Neural progenitor cell (in vitro differentiated cells): ENCODE data around the gene SYTL1. TPM values are rescaled to one million over a fixed set of nuclear protein-coding genes. Genes with fewer than 3 reads are reported as not detected.

Source experiments
- DNase-seq: peaks from one replicate; pipeline ENCODE4 v3.0.0-alpha.2; 2016; ENCODE audit warnings: low spot score
- H2AFZ ChIP-seq: fragments of 200-600 bp; sonication (generic); replicated peaks from 2 replicates; pipeline ENCODE4 v1.6.1; 2016; ENCODE audit warnings: antibody characterized with exemption
- H3F3A ChIP-seq: fragments of 200-600 bp; sonication (generic); 2 replicates; pipeline ENCODE4 v1.6.1; 2016; ENCODE audit warnings: antibody characterized with exemption, low read depth
- H3K27ac ChIP-seq: fragments of 200-600 bp; sonication (generic); 2 replicates; pipeline ENCODE4 v1.5.1; 2016; ENCODE audit warnings: mild to moderate bottlenecking
- H3K27me3 ChIP-seq: fragments of 200-600 bp; sonication (generic); 2 replicates; pipeline ENCODE4 v1.6.1; 2016; ENCODE audit warnings: mild to moderate bottlenecking, moderate library complexity
- H3K36me3 ChIP-seq: fragments of 200-600 bp; sonication (generic); 2 replicates; pipeline ENCODE4 v1.5.1; 2016
- H3K4me1 ChIP-seq: fragments of 200-600 bp; sonication (generic); 2 replicates; pipeline ENCODE4 v1.6.1; 2016; ENCODE audit warnings: mixed run types
- H3K4me2 ChIP-seq: fragments of 200-600 bp; sonication (generic); 2 replicates; pipeline ENCODE4 v1.6.1; 2016
- H3K4me3 ChIP-seq: fragments of 200-600 bp; sonication (generic); 2 replicates; pipeline ENCODE4 v1.5.1; 2016
- H3K79me2 ChIP-seq: fragments of 200-600 bp; sonication (generic); 2 replicates; pipeline ENCODE4 v1.6.1; 2016; ENCODE audit warnings: low read depth
- H3K9ac ChIP-seq: fragments of 200-600 bp; sonication (generic); 2 replicates; pipeline ENCODE4 v1.6.1; 2016
- H3K9me3 ChIP-seq: fragments of 200-600 bp; sonication (generic); 2 replicates; pipeline ENCODE4 v1.5.1; 2016; ENCODE audit warnings: low read depth
- H4K20me1 ChIP-seq: fragments of 200-600 bp; sonication (generic); 2 replicates; pipeline ENCODE4 v1.6.1; 2016; ENCODE audit warnings: low read depth
- H3K27ac Mint-ChIP-seq: 3 replicates; pipeline ENCODE4 v1.8.0; 2021; ENCODE audit warnings: mixed read lengths
- H3K27me3 Mint-ChIP-seq: 2 replicates; pipeline ENCODE4 v1.8.0; 2022; ENCODE audit warnings: low read depth, mild to moderate bottlenecking, inconsistent platforms, moderate library complexity, mixed read lengths; ENCODE audit not compliant: insufficient read depth
- H3K36me3 Mint-ChIP-seq: 3 replicates; pipeline ENCODE4 v1.8.0; 2021; ENCODE audit warnings: mixed read lengths
- H3K4me1 Mint-ChIP-seq: 3 replicates; pipeline ENCODE4 v1.8.0; 2021; ENCODE audit warnings: mixed read lengths
- H3K4me3 Mint-ChIP-seq: 3 replicates; pipeline ENCODE4 v1.8.0; 2021; ENCODE audit warnings: mild to moderate bottlenecking, moderate library complexity, mixed read lengths
- H3K9me3 Mint-ChIP-seq: 3 replicates; pipeline ENCODE4 v1.8.0; 2020; ENCODE audit warnings: mixed read lengths
- EZH2 ChIP-seq: fragments of 200-600 bp; sonication (generic); IDR thresholded peaks from 2 replicates; pipeline ENCODE4 v1.6.1; 2017; ENCODE audit warnings: antibody characterized with exemption, mild to moderate bottlenecking, moderate library complexity
- EZH2phosphoT487 ChIP-seq: fragments of 200-600 bp; sonication (generic); IDR thresholded peaks from 2 replicates; pipeline ENCODE4 v1.6.1; 2017; ENCODE audit warnings: antibody characterized with exemption
- total RNA-seq: library from RNA; depleted of rRNA; stranded (reverse); fragments of >200 nt; gene quantifications from 2 replicates; pipeline ENCODE4 v1.2.3, GENCODE V29; 2015; ENCODE audit warnings: low replicate concordance
- TF ChIP-seq, protein P1 (sequence below): fragments of 200-600 bp; sonication (generic); IDR thresholded peaks from 2 replicates; pipeline ENCODE4 v1.5.1; 2017; ENCODE audit warnings: antibody characterized with exemption, mild to moderate bottlenecking

The SYTL1 gene
- total RNA-seq, 1 donor from 2014 or later, result 5.7 TPM

DNA sequence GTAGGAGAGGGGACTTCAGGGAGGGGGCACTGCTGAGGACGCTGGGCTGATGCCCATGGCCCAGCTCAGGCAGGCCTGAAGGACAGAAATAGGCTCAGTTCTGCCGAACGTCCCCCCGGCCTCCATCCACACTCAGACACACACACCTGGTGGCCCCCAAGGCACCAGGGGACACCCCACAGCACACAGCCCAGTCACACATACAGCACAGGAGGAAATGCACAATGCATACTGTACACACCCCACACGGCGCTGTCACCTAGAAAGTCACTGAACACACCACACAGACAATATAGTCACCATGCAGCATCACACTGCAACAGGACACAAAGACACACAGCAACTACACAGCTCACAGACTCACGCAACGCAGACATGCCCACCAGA is 562 bp downstream of the SYTL1 start:
- no peaks in the 10 kb centered on the region for H4K20me1 ChIP-seq
- no peak overlapping the region for H2AFZ ChIP-seq
- no peaks in the 10 kb centered on the region for H3K27me3 ChIP-seq
- peaks cover 43% of the 10 kb centered on the region for H3K4me1 Mint-ChIP-seq
- H3K27me3 Mint-ChIP-seq, result peaks cover 22% of the 10 kb centered on the region
- peaks cover 40% of the 10 kb centered on the region for H3F3A ChIP-seq
- no peaks in the 10 kb centered on the region for H3K9me3 Mint-ChIP-seq
- H3K27ac Mint-ChIP-seq, result peak overlapping the region; percentile 26
- no peaks in the 10 kb centered on the region for H3K9me3 ChIP-seq
- no peak overlapping the region for H3K9ac ChIP-seq
- H3K36me3 ChIP-seq, result no peaks in the 10 kb centered on the region
- H3K4me3 ChIP-seq, result peak overlapping the region; percentile 38
- H3K79me2 ChIP-seq, result no peaks in the 10 kb centered on the region
- peak overlapping the region; percentile 28 for H3K4me3 Mint-ChIP-seq
- no peak overlapping the region for H3K27ac ChIP-seq
- H3K4me2 ChIP-seq, result peak overlapping the region; percentile 81
- H3K4me1 ChIP-seq, result peaks cover 42% of the 10 kb centered on the region
- H3K36me3 Mint-ChIP-seq, result no peaks in the 10 kb centered on the region
- no peak for DNase-seq
- no peak for TF ChIP-seq EZH2phosphoT487
- TF ChIP-seq, protein P1, sequence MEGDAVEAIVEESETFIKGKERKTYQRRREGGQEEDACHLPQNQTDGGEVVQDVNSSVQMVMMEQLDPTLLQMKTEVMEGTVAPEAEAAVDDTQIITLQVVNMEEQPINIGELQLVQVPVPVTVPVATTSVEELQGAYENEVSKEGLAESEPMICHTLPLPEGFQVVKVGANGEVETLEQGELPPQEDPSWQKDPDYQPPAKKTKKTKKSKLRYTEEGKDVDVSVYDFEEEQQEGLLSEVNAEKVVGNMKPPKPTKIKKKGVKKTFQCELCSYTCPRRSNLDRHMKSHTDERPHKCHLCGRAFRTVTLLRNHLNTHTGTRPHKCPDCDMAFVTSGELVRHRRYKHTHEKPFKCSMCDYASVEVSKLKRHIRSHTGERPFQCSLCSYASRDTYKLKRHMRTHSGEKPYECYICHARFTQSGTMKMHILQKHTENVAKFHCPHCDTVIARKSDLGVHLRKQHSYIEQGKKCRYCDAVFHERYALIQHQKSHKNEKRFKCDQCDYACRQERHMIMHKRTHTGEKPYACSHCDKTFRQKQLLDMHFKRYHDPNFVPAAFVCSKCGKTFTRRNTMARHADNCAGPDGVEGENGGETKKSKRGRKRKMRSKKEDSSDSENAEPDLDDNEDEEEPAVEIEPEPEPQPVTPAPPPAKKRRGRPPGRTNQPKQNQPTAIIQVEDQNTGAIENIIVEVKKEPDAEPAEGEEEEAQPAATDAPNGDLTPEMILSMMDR, result no peak
- no peak for TF ChIP-seq EZH2

DNA sequence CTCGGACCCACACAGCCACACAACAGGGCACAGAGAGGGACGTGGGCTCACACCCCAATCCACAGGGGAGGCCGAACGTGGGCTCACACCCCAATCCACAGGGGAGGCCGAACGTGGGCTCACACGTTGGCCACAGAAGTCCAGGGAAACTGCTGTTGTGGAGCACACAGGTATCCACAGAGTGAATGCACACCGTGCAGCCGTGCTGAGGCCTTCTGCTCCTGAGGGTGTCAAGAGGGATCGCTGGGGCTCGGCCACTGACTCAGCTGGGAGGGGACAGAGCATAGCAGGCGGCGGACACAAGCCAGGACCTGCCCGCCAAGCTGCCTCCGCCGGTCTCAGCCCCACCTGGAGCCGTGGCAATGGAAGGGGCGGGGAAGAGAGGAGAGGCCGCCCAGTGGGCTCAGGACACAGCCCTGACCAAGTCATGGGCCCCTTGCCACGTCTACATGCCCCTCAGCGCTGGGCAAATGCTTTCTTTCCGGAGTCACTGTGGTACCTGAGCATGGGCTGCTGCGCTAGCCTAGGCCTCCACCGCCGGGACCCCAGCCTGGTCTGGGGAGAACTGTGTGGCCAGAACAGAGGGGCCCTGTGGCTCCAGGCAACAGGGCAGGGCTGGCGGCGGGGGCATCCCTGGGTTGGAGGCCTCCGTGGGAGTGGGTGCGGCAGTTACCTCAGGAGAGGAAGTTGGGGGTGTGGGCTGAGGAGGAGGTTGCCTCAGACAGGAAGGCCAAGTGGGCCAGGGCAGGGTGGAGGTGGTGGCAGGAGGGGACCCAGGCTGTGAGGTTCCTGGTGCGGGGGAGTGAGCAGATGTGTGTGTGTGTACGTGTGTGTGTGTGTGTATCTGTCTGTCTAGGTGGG is 1.2 kb downstream of the SYTL1 start:
- no peak for TF ChIP-seq EZH2
- TF ChIP-seq, protein P1, result no peak
- no peak for TF ChIP-seq EZH2phosphoT487
- no peaks in the 10 kb centered on the region for H3K79me2 ChIP-seq
- H3K4me2 ChIP-seq, result peak overlapping the region; percentile 81
- H3K27ac Mint-ChIP-seq, result peak overlapping the region; percentile 83
- no peaks in the 10 kb centered on the region for H3K9me3 ChIP-seq
- peaks cover 40% of the 10 kb centered on the region for H3F3A ChIP-seq
- no peaks in the 10 kb centered on the region for H3K27me3 ChIP-seq
- no peak overlapping the region for H2AFZ ChIP-seq
- no peaks in the 10 kb centered on the region for H3K36me3 ChIP-seq
- no peaks in the 10 kb centered on the region for H3K36me3 Mint-ChIP-seq
- peaks cover 26% of the 10 kb centered on the region for H3K27me3 Mint-ChIP-seq
- no peak overlapping the region for H3K4me3 ChIP-seq
- H3K4me1 ChIP-seq, result peaks cover 42% of the 10 kb centered on the region
- peak; percentile 45 for DNase-seq
- peak overlapping the region; percentile 30 for H3K4me3 Mint-ChIP-seq
- H3K27ac ChIP-seq, result peak overlapping the region; percentile 6
- peaks cover 46% of the 10 kb centered on the region for H3K4me1 Mint-ChIP-seq
- no peak overlapping the region for H3K9ac ChIP-seq
- H3K9me3 Mint-ChIP-seq, result no peaks in the 10 kb centered on the region
- no peaks in the 10 kb centered on the region for H4K20me1 ChIP-seq

DNA sequence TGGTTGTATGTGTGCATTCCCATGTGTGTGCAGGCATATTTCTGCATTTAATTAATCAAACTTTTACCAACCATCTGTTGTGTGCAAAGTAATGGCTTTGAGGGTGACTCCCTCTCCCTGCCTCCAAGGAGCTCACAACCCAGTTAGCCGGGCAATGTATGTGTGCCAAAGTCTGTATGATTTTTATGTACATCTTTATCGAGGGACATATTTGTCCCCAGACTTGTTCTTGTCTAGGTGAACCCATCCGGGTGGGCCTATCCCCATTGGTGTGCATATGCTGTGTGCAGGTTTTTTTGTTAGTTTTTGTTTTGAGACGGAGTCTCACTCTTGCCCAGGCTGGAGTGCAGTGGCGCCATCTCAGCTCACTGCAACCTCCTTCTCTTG is 1.8 kb downstream of the SYTL1 start:
- H3K27me3 Mint-ChIP-seq, result peaks cover 28% of the 10 kb centered on the region
- no peaks in the 10 kb centered on the region for H3K9me3 Mint-ChIP-seq
- H3K4me3 Mint-ChIP-seq, result peak overlapping the region; percentile 30
- Histone ChIP-seq H3F3A (peaks cover 36% of the 10 kb centered on the region), H3K4me1 (peaks cover 41% of the 10 kb centered on the region), H3K36me3 (no peaks in the 10 kb centered on the region), H3K27ac (no peak overlapping the region), H3K9me3 (no peaks in the 10 kb centered on the region), H3K4me3 (no peak overlapping the region), H3K4me2 (no peak overlapping the region), H4K20me1 (no peaks in the 10 kb centered on the region), H3K79me2 (no peaks in the 10 kb centered on the region), H3K27me3 (no peaks in the 10 kb centered on the region), H3K9ac (no peak overlapping the region), H2AFZ (no peak overlapping the region)
- peak overlapping the region; percentile 83 for H3K27ac Mint-ChIP-seq
- H3K4me1 Mint-ChIP-seq, result peaks cover 44% of the 10 kb centered on the region
- no peaks in the 10 kb centered on the region for H3K36me3 Mint-ChIP-seq
- TF ChIP-seq EZH2 (no peak), EZH2phosphoT487 (no peak)
- TF ChIP-seq, protein P1, result no peak
- no peak for DNase-seq
